HG02973 (cell line): ENCODE data around the gene PKN1.

ENCODE experiments used
- ATAC-seq: cut with Tn5 transposase; IDR thresholded peaks from one replicate; pipeline ENCODE4 v1.9.1; 2021; ENCODE audit warnings: moderate library complexity; ENCODE audit not compliant: unreplicated experiment

The PKN1 gene

DNA sequence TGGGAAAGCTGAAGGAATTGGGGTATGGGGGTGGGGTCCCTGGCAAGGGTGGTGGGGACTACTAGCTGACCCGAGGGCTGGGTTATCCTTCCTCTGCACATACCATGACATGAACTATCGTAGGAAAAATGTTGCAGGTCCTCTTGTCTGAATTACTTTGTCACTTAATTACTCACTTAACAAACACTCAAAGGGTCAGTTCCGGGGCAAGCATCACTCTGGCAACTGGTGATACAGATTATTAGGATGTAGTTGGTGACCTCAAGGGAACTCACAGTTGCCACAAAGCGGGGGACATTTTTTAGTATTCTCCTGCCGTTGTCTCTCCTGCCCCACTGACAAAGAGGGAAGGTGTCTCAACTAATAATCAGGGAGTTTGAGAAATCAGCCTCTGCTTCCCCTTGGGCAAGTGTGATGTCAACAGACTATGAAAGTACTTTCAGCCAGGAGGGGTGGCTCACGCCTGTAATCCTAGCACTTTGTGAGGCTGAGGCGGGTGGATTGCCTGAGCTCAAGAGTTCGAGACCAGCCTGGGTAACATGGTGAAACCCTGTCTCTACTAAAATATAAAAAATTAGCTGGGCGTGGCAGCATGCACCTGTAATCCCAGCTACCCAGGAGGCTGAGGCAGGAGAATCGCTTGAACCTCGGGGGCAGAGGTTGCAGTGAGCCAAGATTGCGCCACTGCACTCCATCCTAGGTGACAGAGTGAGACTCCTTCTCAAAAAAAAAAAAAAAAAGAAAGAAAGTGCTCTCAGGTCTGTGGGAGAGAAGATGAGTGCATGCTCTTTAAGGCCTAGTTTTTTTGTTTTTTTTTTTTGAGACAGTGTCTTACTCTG lies 74.8 kb downstream of the PKN1 start:
- no peak for ATAC-seq

DNA sequence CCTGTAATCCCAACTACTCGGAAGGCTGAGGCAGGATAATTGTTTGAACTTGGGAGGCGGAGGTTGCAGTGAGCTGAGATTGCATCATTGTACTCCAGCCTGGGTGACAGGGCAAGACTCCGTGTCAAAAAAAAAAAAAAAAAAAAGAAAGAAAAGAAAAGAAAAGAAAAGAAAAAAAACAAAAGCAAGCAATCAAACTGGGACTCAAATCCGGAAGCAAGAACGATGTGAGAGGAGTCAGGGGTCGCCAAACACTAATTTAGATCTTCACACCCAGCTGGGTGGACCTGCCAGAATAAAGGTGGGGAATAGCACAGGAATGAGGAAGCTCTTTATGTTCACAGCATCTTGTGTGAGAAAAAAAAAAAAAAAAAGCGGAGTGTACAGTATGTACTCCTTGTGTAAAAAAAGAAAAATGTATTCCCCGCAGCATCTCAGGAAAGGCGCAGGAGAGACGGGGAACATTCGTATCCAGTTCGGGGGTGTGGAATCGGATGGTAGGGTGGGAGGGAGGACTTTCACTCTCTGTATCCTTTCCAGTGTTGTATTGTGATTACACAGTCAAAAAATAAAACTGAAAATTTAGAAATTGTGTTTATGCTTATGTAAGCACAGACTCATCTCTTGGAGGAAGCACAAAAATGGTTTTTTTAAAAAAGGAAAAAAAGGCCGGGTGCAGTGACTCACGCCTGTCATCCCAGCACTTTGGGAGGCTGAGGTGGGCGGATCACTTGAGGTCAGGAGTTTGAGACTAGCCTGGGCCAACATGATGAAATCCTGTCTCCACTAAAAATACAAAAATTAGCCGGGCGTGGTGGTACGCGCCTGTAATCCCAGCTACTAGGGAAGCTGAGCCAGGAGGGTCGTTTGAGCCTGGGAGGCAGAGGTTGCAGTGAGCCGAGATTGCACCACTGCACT lies 77.5 kb downstream of the PKN1 start:
- ATAC-seq: no peak

DNA sequence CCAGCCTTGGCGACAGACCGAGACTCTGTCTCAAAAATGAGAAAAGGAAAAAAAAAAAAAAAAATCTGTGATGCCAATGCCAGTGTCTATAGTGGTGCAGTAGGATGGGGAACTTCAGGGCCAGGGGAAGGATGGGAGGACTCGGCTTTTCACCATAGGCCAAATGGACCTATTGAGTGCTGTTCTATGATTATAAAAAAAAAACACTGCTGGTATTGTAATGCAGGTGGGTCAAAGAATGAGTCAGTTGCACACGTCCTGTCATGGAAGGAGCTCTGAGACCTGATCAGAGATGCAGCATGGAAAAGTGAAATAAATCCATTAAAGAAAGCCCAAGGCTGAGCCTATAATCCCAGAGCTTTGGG lies 78.1 kb downstream of the PKN1 start:
- no peak for ATAC-seq

DNA sequence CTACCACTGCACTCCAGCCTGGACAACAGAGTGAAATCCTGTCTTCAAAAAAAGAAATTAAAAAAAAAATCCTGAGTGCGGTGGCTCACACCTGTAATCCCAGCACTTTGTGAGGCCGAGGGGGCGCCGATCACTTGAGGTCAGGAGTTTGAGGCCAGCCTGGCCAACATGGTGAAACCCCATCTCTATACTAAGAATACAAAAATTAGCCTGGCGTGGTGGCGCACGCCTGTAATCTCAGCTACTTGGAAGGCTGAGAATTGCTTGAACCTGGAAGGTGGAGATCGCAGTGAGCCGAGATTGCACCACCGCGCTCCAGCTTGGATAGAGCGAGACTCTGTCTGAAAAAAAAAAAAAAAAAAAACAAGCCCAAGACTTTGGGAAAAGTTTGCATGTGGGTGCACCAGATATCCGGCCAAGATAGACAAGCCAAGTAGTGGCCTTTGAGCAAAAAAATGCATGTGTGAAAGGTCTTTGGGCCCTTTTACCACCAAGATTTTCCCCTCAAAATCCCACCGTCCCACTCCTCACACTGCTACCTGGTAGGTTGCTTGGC lies 79.4 kb downstream of the PKN1 start:
- ATAC-seq: no peak

DNA sequence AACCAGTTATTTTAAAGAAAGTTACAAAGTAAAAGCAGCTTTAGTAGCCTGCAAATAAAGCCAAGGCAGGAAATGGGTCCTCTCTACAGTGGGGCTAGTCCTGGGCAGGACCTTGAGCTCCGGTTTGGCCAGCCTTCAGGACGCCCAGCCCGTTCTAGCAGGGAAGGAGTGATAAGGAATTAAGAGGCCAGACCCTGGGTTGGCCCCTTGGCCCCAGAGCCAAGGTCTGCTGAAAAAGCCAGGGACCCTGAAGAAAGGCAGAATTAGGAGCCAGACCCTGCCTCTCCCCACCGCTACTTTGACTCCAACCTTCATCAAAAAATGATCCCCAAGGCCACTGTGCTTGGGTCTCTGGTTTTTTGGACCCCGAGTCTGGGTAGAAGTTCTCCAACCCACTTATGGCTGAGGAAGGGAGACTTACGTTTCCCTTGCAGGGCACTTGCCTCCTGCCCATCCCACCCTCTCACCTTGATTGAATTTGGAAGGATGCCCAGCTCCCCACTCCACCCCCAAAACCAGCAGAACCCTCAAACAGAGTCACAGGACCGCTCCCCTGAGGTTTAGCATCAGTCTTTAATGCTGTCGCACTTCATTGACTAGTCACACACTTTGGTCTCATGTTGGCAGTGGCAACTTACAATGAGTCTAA lies 81.2 kb downstream of the PKN1 start:
- no peak for ATAC-seq

DNA sequence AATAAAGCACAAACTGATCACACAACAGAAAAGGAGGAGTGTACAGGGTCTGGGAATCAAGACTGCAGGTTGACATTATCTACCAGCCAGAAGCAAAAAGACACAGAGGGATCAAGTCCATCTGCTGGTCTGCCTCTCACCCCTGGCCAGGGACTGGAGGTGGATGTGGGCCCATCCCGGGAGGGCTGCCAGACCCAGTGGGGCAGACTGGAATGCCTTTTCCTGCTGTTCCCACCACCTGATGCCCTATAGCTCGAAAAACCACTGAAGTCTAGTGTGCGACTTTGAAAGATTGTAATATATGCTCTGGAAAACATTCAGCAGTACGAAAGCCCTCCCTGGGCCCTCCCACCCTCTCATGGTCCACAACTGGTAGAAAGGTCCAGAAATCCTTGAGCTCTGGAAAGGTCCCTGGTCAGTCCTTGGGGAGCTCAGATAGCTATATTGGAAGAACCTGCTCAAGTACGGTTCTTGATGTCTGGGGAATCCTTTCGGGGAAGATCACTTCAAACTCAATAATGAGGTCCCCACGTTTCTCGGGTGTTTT lies 82.5 kb downstream of the PKN1 start:
- no peak for ATAC-seq

DNA sequence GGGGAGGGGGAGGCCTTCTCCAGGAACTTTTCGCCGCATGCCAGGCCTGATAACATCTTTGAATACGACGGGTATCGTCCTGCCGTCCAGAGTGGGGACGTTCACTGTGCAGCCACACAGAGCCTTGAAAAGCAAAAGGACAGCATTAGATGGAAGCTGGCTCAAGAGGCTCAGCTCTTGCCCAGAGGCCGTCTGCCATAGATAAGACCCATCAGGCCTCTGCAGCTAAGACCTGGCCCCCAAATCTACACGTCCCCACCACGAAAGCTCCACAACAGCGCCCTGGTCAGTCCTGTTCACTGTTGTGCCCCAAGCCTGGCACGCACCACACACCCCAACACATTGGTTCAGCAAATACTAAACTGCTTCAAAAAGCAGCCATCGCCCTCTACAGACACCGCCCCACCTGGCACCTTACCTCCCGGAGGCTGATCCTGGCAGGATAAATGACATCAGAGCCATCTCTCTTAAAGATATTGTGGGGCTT lies 83.0 kb downstream of the PKN1 start:
- no peak for ATAC-seq

DNA sequence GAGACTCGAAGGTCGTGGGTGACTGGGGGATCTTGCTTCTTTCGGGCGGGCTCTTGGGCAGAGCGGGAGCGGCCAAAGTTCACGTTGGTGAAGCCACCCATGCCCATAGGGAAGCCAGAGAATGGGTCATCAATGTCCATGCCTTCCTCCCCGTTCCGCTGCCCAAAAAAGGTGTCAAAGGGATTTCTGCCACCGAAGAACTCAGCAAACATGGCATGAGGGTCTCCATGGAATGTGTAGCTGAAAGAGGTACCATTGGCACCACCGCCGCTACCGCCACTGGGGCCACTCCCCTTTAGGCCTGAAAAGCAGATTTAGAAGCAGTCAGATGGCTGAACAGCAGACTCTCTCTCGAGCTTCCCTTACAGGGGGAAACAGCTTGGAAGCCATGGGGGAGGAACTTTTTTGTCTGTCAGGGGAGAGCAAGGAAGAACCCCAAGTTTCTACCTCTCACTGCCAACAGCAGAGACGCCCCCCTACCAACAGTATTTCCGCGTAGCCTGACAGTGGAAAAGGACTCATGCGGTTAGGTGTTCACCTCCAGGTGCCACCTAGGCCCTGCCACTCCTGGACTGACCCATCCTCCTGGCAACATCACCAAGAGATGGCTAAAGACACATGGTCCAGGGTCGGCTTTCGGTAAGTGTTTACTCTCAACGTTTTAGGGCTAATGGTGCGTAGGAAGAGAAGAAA lies 83.8 kb downstream of the PKN1 start:
- no peak for ATAC-seq

DNA sequence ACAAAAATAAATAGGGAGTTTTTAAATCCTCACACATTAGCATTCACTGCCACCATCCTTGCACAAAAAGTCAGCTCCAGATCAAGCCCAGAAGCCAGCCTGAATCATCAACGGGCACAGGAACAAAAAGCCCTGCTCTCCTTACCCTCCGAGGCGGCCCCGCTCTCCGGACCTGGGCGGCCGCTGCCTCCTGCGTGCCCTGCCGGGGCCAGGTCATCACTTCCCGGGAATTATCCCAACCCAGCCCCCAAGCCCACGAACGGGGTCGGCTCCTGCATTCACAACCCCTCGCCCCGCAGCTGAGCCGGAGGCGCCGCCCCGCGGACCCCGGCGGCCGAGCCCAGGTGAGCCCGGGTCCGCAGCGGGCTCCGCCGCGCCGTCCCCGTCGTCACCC lies 84.3 kb downstream of the PKN1 start:
- ATAC-seq: no peak

DNA sequence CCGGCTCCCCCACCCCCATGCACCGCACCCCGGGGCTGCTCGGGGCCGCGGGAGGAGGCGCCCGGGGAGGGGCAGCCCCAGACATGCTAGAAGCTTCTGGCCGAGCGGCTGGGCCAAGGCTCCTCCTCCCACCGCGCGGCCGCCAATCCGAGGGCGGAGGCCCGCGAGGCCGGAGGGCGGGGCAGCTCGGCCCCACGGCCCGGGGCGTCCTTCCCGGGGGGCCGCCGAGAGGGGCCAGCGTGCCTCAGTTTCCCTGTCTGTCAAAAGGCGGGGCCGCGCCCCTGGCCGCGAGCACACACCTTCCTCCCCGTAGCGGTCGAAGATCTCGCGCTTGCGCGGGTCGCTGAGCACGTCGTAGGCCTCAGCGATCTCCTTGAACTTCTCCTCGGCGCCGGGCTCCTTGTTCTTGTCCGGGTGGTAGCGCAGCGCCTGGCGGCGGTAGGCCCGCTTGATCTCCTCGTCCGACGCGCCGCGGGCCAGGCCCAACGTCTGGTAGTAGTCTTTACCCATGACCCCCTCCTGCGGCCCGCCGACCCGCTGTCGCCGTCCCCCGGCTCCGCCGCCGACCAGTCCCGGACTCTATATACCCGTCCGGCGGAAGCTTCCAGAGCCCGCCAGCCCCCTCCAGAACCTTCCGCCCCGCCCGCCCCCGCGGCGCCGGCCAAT lies 84.9 kb downstream of the PKN1 start, which contains the start of gene DNAJB1:
TSS of gene DNAJB1 (minus strand) at position 558 of the 666 bp plus-strand sequence. CDS start at position 510, 48 bp downstream.
- peak; percentile 48 for ATAC-seq

DNA sequence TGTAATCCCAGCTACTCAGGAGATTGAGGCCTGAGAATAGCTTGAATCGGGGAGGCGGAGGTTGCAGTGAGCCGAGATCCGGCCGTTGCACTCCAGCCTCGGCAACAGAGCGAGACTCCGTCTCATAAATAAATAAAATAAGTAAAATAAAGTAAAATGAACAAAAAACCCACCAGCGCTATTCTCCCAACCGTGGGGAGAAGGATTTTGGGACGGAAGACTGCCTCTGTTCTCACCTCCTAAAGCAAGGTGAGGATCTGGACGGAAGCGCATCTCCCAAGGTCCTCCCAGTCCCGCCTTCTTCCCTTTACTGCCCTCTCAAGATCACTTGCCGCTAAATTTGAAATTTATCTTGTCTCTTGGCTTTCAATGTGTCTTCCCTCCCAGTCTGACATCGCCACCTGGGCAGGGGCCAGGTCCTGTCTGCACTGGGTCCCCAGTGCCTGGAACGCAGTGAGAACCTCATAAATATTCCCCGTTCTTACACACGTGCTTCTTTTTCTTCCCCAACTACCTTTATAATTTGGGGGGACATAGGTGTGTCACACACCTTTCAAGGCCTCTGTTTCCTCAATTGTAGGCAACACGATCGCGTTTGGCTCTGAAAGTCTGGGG lies 86.2 kb downstream of the PKN1 start:
- no peak for ATAC-seq

DNA sequence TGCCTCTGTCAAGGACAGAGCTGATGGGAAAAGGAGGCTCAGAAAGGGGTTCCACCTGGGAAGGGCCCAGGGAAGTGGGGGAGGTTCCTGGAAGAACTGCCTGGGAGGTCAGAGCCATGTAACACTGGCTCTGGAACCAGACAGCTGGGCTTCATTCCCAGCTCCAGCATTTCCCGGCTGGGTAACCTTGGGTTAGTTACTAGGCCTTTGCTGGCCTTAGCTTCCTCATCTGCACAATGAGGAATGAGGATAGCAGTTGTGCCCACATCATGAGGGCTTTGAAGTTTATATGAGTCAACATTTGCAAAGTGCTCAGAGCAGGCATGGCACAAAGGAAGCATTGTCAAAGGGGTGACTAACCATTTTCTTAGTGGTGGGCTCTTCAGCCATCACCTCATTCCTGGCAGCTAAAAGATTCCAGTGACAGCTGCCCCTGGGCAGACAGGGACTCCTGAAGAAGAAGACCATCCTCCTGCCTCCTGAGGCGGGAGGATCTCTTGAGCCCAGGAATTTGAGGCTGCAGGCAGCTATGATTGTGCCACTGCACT lies 86.8 kb downstream of the PKN1 start:
- no peak for ATAC-seq

DNA sequence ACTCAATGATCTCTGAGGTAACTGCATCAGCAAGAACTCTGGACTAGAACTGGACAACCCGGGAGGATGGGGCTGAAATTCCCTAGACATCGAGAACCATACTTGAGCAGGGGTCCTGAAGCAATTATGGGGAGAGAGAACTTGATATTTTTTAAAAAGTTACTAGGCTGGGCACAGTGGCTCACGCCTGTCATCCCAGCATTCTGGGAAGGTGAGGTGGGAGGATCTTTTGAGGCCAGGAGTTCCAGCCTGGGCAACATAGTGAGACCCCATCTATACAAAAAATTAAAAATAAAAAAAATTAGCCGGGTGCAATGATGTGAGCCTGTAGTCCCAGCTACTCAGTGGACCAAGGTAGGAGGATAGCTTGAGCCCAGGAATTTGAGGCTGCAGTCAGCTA lies 87.4 kb downstream of the PKN1 start:
- ATAC-seq: no peak
